DOHH2 (cell line): ENCODE data around the gene MEOX1.

Source experiments
- H3F3A ChIP-seq: fragments of 200-600 bp; sonication (generic), shearing (Covaris generic); 2 replicates; pipeline ENCODE4 v1.6.0; 2016; ENCODE audit warnings: antibody characterized with exemption, mild to moderate bottlenecking; ENCODE audit not compliant: control insufficient read depth, insufficient read depth
- H3K27ac ChIP-seq: fragments of 200-600 bp; sonication (generic); 2 replicates; pipeline ENCODE4 v1.5.1; 2014; ENCODE audit warnings: low read depth, mild to moderate bottlenecking, low read length, moderate library complexity
- H3K27me3 ChIP-seq: fragments of 200-600 bp; sonication (generic); 2 replicates; pipeline ENCODE4 v1.6.1; 2014; ENCODE audit warnings: mild to moderate bottlenecking, low read length, mixed read lengths; ENCODE audit not compliant: control insufficient read depth
- H3K36me3 ChIP-seq: fragments of 200-600 bp; sonication (generic); 2 replicates; pipeline ENCODE4 v1.6.1; 2014; ENCODE audit warnings: mild to moderate bottlenecking, low read length, moderate library complexity, mixed read lengths; ENCODE audit not compliant: control insufficient read depth
- H3K4me1 ChIP-seq: fragments of 200-600 bp; sonication (generic); 2 replicates; pipeline ENCODE4 v1.6.1; 2014; ENCODE audit warnings: mild to moderate bottlenecking, low read length, mixed read lengths; ENCODE audit not compliant: control insufficient read depth
- H3K4me2 ChIP-seq: fragments of 200-600 bp; sonication (generic); 2 replicates; pipeline ENCODE4 v1.6.0; 2014; ENCODE audit warnings: mild to moderate bottlenecking, low read length, moderate library complexity
- H3K4me3 ChIP-seq: fragments of 200-600 bp; sonication (generic); 2 replicates; pipeline ENCODE4 v1.5.1; 2014; ENCODE audit warnings: mild to moderate bottlenecking, low read length, mixed read lengths
- H3K79me2 ChIP-seq: fragments of 200-600 bp; sonication (generic); 2 replicates; pipeline ENCODE4 v1.6.1; 2014; ENCODE audit warnings: mild to moderate bottlenecking, low read length, mixed read lengths; ENCODE audit not compliant: control insufficient read depth
- H3K9me2 ChIP-seq: fragments of 200-600 bp; sonication (generic); replicated peaks from 2 replicates; pipeline ENCODE4 v1.6.1; 2014; ENCODE audit warnings: mild to moderate bottlenecking, low read length, mixed read lengths; ENCODE audit not compliant: control insufficient read depth
- H3K9me3 ChIP-seq: fragments of 200-600 bp; sonication (generic); 2 replicates; pipeline ENCODE4 v1.6.1; 2014; ENCODE audit warnings: antibody characterized with exemption, low read length, mixed read lengths; ENCODE audit not compliant: control insufficient read depth, insufficient read depth
- H4K20me1 ChIP-seq: fragments of 200-600 bp; sonication (generic); 2 replicates; pipeline ENCODE4 v1.6.0; 2014; ENCODE audit warnings: low read depth, mild to moderate bottlenecking, antibody characterized with exemption, low read length, moderate library complexity; ENCODE audit not compliant: control insufficient read depth, insufficient read depth
- EZH2phosphoT487 ChIP-seq: fragments of 200-600 bp; sonication (generic); IDR thresholded peaks from 2 replicates; pipeline ENCODE4 v1.6.1; 2017; ENCODE audit warnings: borderline replicate concordance, mild to moderate bottlenecking, antibody characterized with exemption, low read length, moderate library complexity, mixed read lengths
- TF ChIP-seq, protein P1 (sequence below): fragments of 200-600 bp; sonication (generic); IDR thresholded peaks from one replicate; pipeline ENCODE4 v1.5.1; 2014; ENCODE audit warnings: antibody characterized with exemption, mild to moderate bottlenecking, low read depth, low read length; ENCODE audit not compliant: poor library complexity, severe bottlenecking

MEOX1 gene

GRCh38 chr17:43591779-43592562, 69.8 kb downstream of the MEOX1 start:
- no peak overlapping the region for H3K27ac ChIP-seq

DNA sequence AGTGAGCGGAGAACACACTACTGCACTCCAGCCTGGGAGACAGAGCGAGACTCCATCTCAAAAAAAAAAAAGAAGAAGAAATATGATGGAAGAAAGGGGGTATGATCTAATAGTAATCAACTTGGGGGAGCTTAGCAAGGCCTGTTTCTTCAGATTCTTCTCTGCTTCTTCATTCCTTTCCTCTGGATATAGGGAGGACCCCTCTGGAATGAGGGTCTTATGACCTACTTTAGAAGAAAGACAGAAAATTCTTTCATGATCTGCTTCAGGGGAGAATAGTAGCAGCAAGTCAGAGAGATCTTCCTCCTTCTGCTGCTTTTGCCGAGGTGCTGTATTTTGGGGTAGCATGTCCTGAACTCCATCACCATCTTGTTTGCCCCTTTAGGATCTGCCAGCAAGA, 70.7 kb downstream of the MEOX1 start:
- Histone ChIP-seq H3K27ac (no peak overlapping the region), H3K9me3 (no peaks in the 10 kb centered on the region), H3K4me3 (no peak overlapping the region), H3F3A (no peaks in the 10 kb centered on the region), H3K27me3 (no peaks in the 10 kb centered on the region), H3K79me2 (no peaks in the 10 kb centered on the region), H3K4me2 (no peak overlapping the region), H3K36me3 (no peaks in the 10 kb centered on the region), H3K4me1 (no peaks in the 10 kb centered on the region), H4K20me1 (no peaks in the 10 kb centered on the region), H3K9me2 (no peaks in the 10 kb centered on the region)
- no peak for TF ChIP-seq EZH2phosphoT487
- TF ChIP-seq, protein P1, sequence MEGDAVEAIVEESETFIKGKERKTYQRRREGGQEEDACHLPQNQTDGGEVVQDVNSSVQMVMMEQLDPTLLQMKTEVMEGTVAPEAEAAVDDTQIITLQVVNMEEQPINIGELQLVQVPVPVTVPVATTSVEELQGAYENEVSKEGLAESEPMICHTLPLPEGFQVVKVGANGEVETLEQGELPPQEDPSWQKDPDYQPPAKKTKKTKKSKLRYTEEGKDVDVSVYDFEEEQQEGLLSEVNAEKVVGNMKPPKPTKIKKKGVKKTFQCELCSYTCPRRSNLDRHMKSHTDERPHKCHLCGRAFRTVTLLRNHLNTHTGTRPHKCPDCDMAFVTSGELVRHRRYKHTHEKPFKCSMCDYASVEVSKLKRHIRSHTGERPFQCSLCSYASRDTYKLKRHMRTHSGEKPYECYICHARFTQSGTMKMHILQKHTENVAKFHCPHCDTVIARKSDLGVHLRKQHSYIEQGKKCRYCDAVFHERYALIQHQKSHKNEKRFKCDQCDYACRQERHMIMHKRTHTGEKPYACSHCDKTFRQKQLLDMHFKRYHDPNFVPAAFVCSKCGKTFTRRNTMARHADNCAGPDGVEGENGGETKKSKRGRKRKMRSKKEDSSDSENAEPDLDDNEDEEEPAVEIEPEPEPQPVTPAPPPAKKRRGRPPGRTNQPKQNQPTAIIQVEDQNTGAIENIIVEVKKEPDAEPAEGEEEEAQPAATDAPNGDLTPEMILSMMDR = no peak

More at GRCh38 chr17:43591779-43592562, 69.8 kb downstream of the MEOX1 start:
- Histone ChIP-seq H3F3A (no peaks in the 10 kb centered on the region), H3K4me1 (no peaks in the 10 kb centered on the region), H3K9me3 (no peaks in the 10 kb centered on the region), H3K4me2 (no peak overlapping the region), H3K36me3 (no peaks in the 10 kb centered on the region), H3K4me3 (no peak overlapping the region), H3K79me2 (no peaks in the 10 kb centered on the region), H3K9me2 (no peaks in the 10 kb centered on the region), H4K20me1 (no peaks in the 10 kb centered on the region), H3K27me3 (no peaks in the 10 kb centered on the region)
- TF ChIP-seq, protein P1 = no peak
- no peak for TF ChIP-seq EZH2phosphoT487
